ENCODE measurements around the gene HP1BP3. TPM values are rescaled to one million over a fixed set of nuclear protein-coding genes. Genes with fewer than 3 reads are reported as not detected.

Gene HP1BP3
- total RNA-seq, 1 donor from 2014 or later: 257 TPM

- H3K27ac ChIP-seq: no peak overlapping the region
- peaks cover 4% of the 10 kb centered on the region for H3F3A ChIP-seq (ENCODE audit: low read depth)
- H3K9ac ChIP-seq: no peak overlapping the region
Observed at GRCh38 chr1:20712215-20712577, 74.9 kb downstream of the HP1BP3 start.

GRCh38 chr1:20711285-20712214 lies 75.6 kb downstream of the HP1BP3 start:
- H3K9ac ChIP-seq: no peak overlapping the region
- H2AFZ ChIP-seq (replicated peaks): no peak overlapping the region
- no peaks in the 10 kb centered on the region for H3K4me1 ChIP-seq
- no peak overlapping the region for H3K4me2 ChIP-seq
- H3F3A ChIP-seq (ENCODE audit: low read depth): peaks cover 1% of the 10 kb centered on the region
- H4K20me1 ChIP-seq (ENCODE audit: low read depth): no peaks in the 10 kb centered on the region
- H3K27me3 Mint-ChIP-seq (ENCODE audit: insufficient read depth, low read depth): peaks cover 6% of the 10 kb centered on the region
- no peak overlapping the region for H3K4me3 ChIP-seq
- no peaks in the 10 kb centered on the region for H3K79me2 ChIP-seq (ENCODE audit: low read depth)
- no peaks in the 10 kb centered on the region for H3K9me3 Mint-ChIP-seq
- H3K4me1 Mint-ChIP-seq: peaks cover 31% of the 10 kb centered on the region
- H3K27ac ChIP-seq: no peak overlapping the region
- H3K36me3 ChIP-seq: no peaks in the 10 kb centered on the region
- TF ChIP-seq EZH2 (IDR thresholded peaks at IDR 0.05) (no peak), CTCF (IDR thresholded peaks at IDR 0.05) (no peak), EZH2phosphoT487 (IDR thresholded peaks at IDR 0.05) (no peak)
- peak overlapping the region; percentile 59 for H3K4me3 Mint-ChIP-seq
- H3K9me3 ChIP-seq (ENCODE audit: low read depth): no peaks in the 10 kb centered on the region
- no peak overlapping the region for H3K27ac Mint-ChIP-seq
- peak; percentile 53 for DNase-seq (ENCODE audit: low spot score)
- no peaks in the 10 kb centered on the region for H3K36me3 Mint-ChIP-seq
- peaks cover under 1% of the 10 kb centered on the region for H3K27me3 ChIP-seq

More at GRCh38 chr1:20712215-20712577, 74.9 kb downstream of the HP1BP3 start:
- Histone ChIP-seq H3K36me3 (no peaks in the 10 kb centered on the region), H3K4me1 (no peaks in the 10 kb centered on the region), H3K4me3 (no peak overlapping the region), H4K20me1 (ENCODE audit: low read depth) (no peaks in the 10 kb centered on the region), H3K27me3 (peaks cover 7% of the 10 kb centered on the region), H2AFZ (replicated peaks) (no peak overlapping the region), H3K4me2 (no peak overlapping the region), H3K9me3 (ENCODE audit: low read depth) (no peaks in the 10 kb centered on the region), H3K79me2 (ENCODE audit: low read depth) (no peaks in the 10 kb centered on the region)
- H3K27ac Mint-ChIP-seq: no peak overlapping the region
- H3K27me3 Mint-ChIP-seq (ENCODE audit: insufficient read depth, low read depth): peaks cover 10% of the 10 kb centered on the region
- H3K4me3 Mint-ChIP-seq: no peak overlapping the region
- no peaks in the 10 kb centered on the region for H3K9me3 Mint-ChIP-seq
- TF ChIP-seq EZH2 (IDR thresholded peaks at IDR 0.05): no peak
- no peak for TF ChIP-seq CTCF (IDR thresholded peaks at IDR 0.05)
- no peak for TF ChIP-seq EZH2phosphoT487 (IDR thresholded peaks at IDR 0.05)
- DNase-seq (ENCODE audit: low spot score): no peak
- H3K36me3 Mint-ChIP-seq: no peaks in the 10 kb centered on the region
- H3K4me1 Mint-ChIP-seq: peaks cover 32% of the 10 kb centered on the region

- no peaks in the 10 kb centered on the region for H3K27me3 ChIP-seq
- H3K4me3 ChIP-seq: no peak overlapping the region
- peak overlapping the region; percentile 63 for H3K4me3 Mint-ChIP-seq
- H4K20me1 ChIP-seq (ENCODE audit: low read depth): no peaks in the 10 kb centered on the region
- H3K4me1 Mint-ChIP-seq: peaks cover 27% of the 10 kb centered on the region
- H3F3A ChIP-seq (ENCODE audit: low read depth): no peaks in the 10 kb centered on the region
- H3K4me1 ChIP-seq: no peaks in the 10 kb centered on the region
- no peaks in the 10 kb centered on the region for H3K9me3 ChIP-seq (ENCODE audit: low read depth)
- no peak overlapping the region for H2AFZ ChIP-seq (replicated peaks)
- H3K27me3 Mint-ChIP-seq (ENCODE audit: insufficient read depth, low read depth): peaks cover 6% of the 10 kb centered on the region
- no peak overlapping the region for H3K27ac ChIP-seq
- no peaks in the 10 kb centered on the region for H3K36me3 Mint-ChIP-seq
- DNase-seq (ENCODE audit: low spot score): no peak
- no peaks in the 10 kb centered on the region for H3K36me3 ChIP-seq
- no peak overlapping the region for H3K9ac ChIP-seq
- H3K9me3 Mint-ChIP-seq: no peaks in the 10 kb centered on the region
- peak overlapping the region; percentile 53 for H3K27ac Mint-ChIP-seq
- H3K4me2 ChIP-seq: no peak overlapping the region
- TF ChIP-seq CTCF (IDR thresholded peaks at IDR 0.05) (no peak), EZH2 (IDR thresholded peaks at IDR 0.05) (no peak), EZH2phosphoT487 (IDR thresholded peaks at IDR 0.05) (no peak)
- H3K79me2 ChIP-seq (ENCODE audit: low read depth): no peaks in the 10 kb centered on the region
Observed at GRCh38 chr1:20710469-20711284, 76.4 kb downstream of the HP1BP3 start.
